K562 (cell line): ENCODE data around the gene ATP1A2. TPM values are rescaled to one million over a fixed set of nuclear protein-coding genes. Genes with fewer than 3 reads are reported as not detected.

Experiments used
- CREB1 ChIP-seq, 2 experiments: sonication (generic) in 1 of 2; formaldehyde crosslinking in 1 of 2; IDR thresholded peaks; 2 replicates each; pipeline versions ENCODE4 v1.6.1 to v1.8.0; 2012 to 2022; ENCODE audit warnings: inconsistent platforms in 1 of 2, mild to moderate bottlenecking in 1 of 2, missing genetic modification reagents in 1 of 2, moderate library complexity in 1 of 2
- JUNB ChIP-seq: fragments of 450-650 bp; formaldehyde crosslinking; conservative IDR thresholded peaks from 2 replicates; pipeline ENCODE4 v1.4.0; 2020; ENCODE audit warnings: mild to moderate bottlenecking
- MAZ ChIP-seq, 2 experiments: fragments of 450-650 bp in 1 of 2; sonication (generic) in 1 of 2; formaldehyde crosslinking; IDR thresholded peaks in 1 of 2; conservative IDR thresholded peaks in 1 of 2; 2 replicates each; pipeline versions ENCODE4 v1.4.0 to v1.5.0; 2020; ENCODE audit warnings: mild to moderate bottlenecking in 1 of 2, missing genetic modification reagents in 1 of 2
- MEIS2 ChIP-seq: fragments of 450-650 bp; IDR thresholded peaks from 2 replicates; pipeline ENCODE4 v1.6.1; 2014; ENCODE audit warnings: mild to moderate bottlenecking; ENCODE audit not compliant: partially characterized antibody
- SETDB1 ChIP-seq: IDR thresholded peaks from one replicate; pipeline ENCODE4 v1.6.1; 2012; ENCODE audit warnings: low read length, control low read depth, inconsistent platforms
- ZNF212 ChIP-seq: fragments of 450-650 bp; formaldehyde crosslinking; IDR thresholded peaks from 2 replicates; pipeline ENCODE4 v1.4.0; 2020; ENCODE audit warnings: mild to moderate bottlenecking
- ZNF41 ChIP-seq: fragments of 250-450 bp; sonication (Bioruptor Pico); conservative IDR thresholded peaks from 2 replicates; pipeline ENCODE4 v1.4.0; 2020; ENCODE audit warnings: mild to moderate bottlenecking
- polyA plus RNA-seq, 8 experiments: library from polyadenylated mRNA; depleted of rRNA in 4 of 8; stranded (reverse) in 5 of 8; unstranded in 3 of 8; fragments of >200 nt; fragmentation: Nextera tagmentation in 2 of 8; fragmentation: Illumina TruSeq in 1 of 8; extraction: Ambion mirVana in 2 of 8; extraction: Trizol in 1 of 8; gene quantifications; 2 replicates each; pipeline versions ENCODE4 v1.2.1 to v1.2.3, GENCODE V29; 2011 to 2014; ENCODE audit warnings: inconsistent platforms in 1 of 8, missing spikeins in 1 of 8
- total RNA-seq, 7 experiments: library from RNA; depleted of rRNA in 6 of 7; stranded (reverse); fragments of >200 nt in 6 of 7; fragmentation: Illumina TruSeq in 2 of 7; extraction: Trizol in 2 of 7; gene quantifications; 2 replicates each; pipeline versions ENCODE4 v1.2.1 to v1.2.3, GENCODE V29; 2011 to 2021; ENCODE audit warnings: low replicate concordance in 1 of 7
- TF ChIP-seq, protein P1 (sequence below), 2 experiments: fragments of 450-650 bp; IDR thresholded peaks; 2 replicates each; pipeline ENCODE4 v1.6.1; 2018; ENCODE audit warnings: mild to moderate bottlenecking in 2 of 2, low read depth in 1 of 2; ENCODE audit not compliant: partially characterized antibody in 2 of 2
- TF ChIP-seq, protein P2 (sequence below): fragments of 450-650 bp; IDR thresholded peaks from 2 replicates; pipeline ENCODE4 v1.6.1; 2017; ENCODE audit warnings: antibody characterized with exemption
- TF ChIP-seq, protein P3 (sequence below): fragments of 250-450 bp; sonication (Bioruptor Pico); IDR thresholded peaks from 2 replicates; pipeline ENCODE4 v1.4.0; 2020
- TF ChIP-seq, protein P4 (sequence below): fragments of 450-650 bp; IDR thresholded peaks from one replicate; pipeline ENCODE4 v1.6.1; 2018; ENCODE audit warnings: mild to moderate bottlenecking, moderate library complexity; ENCODE audit not compliant: partially characterized antibody
- TF ChIP-seq, protein P5 (sequence below): sonication (generic); formaldehyde crosslinking; IDR thresholded peaks from 2 replicates; pipeline ENCODE4 v1.8.0; 2022; ENCODE audit warnings: mild to moderate bottlenecking, missing genetic modification reagents

The ATP1A2 gene
- total and polyA plus RNA-seq, 9 of the 15 experiments (the other 6 are each of a cell fraction or from before 2014, with no cell fraction given): 0.04 to 0.11 (median 0.09) TPM; not detected in 6

DNA sequence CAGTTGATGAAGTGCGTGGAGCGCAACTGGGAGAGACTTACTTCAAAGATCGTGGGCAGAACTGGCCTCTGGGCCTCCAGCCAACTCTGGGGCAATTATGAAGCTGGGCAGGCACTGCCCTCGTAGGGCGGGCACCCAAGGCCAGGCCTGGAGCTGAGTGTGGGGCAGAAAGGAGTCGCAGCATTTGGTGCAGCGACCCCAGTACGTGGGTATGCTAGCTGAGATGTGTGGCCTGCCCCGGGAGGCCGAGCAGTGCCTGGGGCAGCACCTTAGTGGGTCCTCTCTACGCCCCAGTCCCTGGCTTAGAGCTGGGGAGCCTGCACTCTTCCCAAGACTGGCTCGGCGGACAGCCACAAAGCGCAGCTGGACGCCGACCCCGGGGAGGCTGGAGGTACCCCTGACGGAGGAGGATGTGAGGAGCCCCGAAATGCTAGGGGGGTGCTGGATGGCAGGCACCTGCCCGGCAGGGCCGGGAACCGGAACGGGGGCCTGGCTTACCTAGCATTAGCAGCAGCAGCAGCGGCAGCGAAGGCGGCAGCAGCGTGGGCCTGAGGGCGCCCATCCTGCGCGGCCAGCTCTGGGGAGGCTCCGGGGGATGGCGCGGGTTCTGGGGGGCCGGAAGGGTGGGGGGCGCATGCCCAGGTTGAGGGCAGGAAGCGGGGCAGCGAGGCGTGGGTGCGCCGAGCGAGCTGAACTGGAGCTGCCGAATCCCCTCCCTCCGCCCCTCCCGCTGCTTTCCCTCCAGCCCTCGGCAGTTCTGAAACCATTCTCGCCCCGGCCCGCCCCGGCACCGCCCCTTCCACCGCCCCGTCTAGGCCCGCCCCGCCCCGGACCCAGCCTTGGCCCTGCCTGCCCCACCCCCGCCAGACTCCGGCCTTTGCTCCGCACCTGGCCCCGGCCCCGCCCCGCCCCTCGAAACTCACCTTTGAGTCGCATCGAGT lies 17.4 kb upstream of the ATP1A2 start, which contains the start of gene IGSF8 (continued):
- TF ChIP-seq, protein P1, sequence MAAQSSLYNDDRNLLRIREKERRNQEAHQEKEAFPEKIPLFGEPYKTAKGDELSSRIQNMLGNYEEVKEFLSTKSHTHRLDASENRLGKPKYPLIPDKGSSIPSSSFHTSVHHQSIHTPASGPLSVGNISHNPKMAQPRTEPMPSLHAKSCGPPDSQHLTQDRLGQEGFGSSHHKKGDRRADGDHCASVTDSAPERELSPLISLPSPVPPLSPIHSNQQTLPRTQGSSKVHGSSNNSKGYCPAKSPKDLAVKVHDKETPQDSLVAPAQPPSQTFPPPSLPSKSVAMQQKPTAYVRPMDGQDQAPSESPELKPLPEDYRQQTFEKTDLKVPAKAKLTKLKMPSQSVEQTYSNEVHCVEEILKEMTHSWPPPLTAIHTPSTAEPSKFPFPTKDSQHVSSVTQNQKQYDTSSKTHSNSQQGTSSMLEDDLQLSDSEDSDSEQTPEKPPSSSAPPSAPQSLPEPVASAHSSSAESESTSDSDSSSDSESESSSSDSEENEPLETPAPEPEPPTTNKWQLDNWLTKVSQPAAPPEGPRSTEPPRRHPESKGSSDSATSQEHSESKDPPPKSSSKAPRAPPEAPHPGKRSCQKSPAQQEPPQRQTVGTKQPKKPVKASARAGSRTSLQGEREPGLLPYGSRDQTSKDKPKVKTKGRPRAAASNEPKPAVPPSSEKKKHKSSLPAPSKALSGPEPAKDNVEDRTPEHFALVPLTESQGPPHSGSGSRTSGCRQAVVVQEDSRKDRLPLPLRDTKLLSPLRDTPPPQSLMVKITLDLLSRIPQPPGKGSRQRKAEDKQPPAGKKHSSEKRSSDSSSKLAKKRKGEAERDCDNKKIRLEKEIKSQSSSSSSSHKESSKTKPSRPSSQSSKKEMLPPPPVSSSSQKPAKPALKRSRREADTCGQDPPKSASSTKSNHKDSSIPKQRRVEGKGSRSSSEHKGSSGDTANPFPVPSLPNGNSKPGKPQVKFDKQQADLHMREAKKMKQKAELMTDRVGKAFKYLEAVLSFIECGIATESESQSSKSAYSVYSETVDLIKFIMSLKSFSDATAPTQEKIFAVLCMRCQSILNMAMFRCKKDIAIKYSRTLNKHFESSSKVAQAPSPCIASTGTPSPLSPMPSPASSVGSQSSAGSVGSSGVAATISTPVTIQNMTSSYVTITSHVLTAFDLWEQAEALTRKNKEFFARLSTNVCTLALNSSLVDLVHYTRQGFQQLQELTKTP (IDR thresholded peaks at IDR 0.05; ENCODE audit: low read depth in 1 of 2, partially characterized antibody in 2 of 2): no peak
- TF ChIP-seq, protein P2, sequence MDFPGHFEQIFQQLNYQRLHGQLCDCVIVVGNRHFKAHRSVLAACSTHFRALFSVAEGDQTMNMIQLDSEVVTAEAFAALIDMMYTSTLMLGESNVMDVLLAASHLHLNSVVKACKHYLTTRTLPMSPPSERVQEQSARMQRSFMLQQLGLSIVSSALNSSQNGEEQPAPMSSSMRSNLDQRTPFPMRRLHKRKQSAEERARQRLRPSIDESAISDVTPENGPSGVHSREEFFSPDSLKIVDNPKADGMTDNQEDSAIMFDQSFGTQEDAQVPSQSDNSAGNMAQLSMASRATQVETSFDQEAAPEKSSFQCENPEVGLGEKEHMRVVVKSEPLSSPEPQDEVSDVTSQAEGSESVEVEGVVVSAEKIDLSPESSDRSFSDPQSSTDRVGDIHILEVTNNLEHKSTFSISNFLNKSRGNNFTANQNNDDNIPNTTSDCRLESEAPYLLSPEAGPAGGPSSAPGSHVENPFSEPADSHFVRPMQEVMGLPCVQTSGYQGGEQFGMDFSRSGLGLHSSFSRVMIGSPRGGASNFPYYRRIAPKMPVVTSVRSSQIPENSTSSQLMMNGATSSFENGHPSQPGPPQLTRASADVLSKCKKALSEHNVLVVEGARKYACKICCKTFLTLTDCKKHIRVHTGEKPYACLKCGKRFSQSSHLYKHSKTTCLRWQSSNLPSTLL: no peak
- TF ChIP-seq, protein P3, sequence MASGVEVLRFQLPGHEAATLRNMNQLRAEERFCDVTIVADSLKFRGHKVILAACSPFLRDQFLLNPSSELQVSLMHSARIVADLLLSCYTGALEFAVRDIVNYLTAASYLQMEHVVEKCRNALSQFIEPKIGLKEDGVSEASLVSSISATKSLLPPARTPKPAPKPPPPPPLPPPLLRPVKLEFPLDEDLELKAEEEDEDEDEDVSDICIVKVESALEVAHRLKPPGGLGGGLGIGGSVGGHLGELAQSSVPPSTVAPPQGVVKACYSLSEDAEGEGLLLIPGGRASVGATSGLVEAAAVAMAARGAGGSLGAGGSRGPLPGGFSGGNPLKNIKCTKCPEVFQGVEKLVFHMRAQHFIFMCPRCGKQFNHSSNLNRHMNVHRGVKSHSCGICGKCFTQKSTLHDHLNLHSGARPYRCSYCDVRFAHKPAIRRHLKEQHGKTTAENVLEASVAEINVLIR (CRISPR knock-in tag): no peak
- no peak for TF ChIP-seq CREB1 (IDR thresholded peaks at IDR 0.05)
- peak; percentile 14; the same call in 1 of the 2 replicates for TF ChIP-seq CREB1 (CRISPR knock-in tag; IDR thresholded peaks at IDR 0.05)
- peak; percentile 25 to 72; a peak in 3 of 4 replicates for TF ChIP-seq MAZ (CRISPR knock-in tag; conservative IDR thresholded peaks at IDR 0.05 in 1 of 2, IDR thresholded peaks at IDR 0.05 in 1 of 2)
- no peak for TF ChIP-seq MEIS2
- TF ChIP-seq SETDB1: no peak
- no peak for TF ChIP-seq ZNF41
- TF ChIP-seq JUNB (CRISPR knock-in tag): no peak
- TF ChIP-seq, protein P4, sequence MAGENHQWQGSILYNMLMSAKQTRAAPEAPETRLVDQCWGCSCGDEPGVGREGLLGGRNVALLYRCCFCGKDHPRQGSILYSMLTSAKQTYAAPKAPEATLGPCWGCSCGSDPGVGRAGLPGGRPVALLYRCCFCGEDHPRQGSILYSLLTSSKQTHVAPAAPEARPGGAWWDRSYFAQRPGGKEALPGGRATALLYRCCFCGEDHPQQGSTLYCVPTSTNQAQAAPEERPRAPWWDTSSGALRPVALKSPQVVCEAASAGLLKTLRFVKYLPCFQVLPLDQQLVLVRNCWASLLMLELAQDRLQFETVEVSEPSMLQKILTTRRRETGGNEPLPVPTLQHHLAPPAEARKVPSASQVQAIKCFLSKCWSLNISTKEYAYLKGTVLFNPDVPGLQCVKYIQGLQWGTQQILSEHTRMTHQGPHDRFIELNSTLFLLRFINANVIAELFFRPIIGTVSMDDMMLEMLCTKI: no peak
- TF ChIP-seq ZNF212 (CRISPR knock-in tag): no peak
- TF ChIP-seq, protein P5, sequence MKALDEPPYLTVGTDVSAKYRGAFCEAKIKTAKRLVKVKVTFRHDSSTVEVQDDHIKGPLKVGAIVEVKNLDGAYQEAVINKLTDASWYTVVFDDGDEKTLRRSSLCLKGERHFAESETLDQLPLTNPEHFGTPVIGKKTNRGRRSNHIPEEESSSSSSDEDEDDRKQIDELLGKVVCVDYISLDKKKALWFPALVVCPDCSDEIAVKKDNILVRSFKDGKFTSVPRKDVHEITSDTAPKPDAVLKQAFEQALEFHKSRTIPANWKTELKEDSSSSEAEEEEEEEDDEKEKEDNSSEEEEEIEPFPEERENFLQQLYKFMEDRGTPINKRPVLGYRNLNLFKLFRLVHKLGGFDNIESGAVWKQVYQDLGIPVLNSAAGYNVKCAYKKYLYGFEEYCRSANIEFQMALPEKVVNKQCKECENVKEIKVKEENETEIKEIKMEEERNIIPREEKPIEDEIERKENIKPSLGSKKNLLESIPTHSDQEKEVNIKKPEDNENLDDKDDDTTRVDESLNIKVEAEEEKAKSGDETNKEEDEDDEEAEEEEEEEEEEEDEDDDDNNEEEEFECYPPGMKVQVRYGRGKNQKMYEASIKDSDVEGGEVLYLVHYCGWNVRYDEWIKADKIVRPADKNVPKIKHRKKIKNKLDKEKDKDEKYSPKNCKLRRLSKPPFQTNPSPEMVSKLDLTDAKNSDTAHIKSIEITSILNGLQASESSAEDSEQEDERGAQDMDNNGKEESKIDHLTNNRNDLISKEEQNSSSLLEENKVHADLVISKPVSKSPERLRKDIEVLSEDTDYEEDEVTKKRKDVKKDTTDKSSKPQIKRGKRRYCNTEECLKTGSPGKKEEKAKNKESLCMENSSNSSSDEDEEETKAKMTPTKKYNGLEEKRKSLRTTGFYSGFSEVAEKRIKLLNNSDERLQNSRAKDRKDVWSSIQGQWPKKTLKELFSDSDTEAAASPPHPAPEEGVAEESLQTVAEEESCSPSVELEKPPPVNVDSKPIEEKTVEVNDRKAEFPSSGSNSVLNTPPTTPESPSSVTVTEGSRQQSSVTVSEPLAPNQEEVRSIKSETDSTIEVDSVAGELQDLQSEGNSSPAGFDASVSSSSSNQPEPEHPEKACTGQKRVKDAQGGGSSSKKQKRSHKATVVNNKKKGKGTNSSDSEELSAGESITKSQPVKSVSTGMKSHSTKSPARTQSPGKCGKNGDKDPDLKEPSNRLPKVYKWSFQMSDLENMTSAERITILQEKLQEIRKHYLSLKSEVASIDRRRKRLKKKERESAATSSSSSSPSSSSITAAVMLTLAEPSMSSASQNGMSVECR (CRISPR knock-in tag): no peak
